ENCODE measurements around the gene NFE2L2. TPM values are rescaled to one million over a fixed set of nuclear protein-coding genes. Genes with fewer than 3 reads are reported as not detected.
A peak's percentile ranks its signal among the peaks of the same experiment; 100 is the strongest.
"Not testable (repeated sequence)": the region's sequence is repeated elsewhere in the genome, so short reads cannot be mapped to it uniquely, and the experiment has no call there.

Gene NFE2L2
- total RNA-seq, 3 donors from 2014 or later (not counting 1 experiment from before 2014, with no cell fraction given), result 76.0 to 99.8 (median 84.6) TPM

DNA sequence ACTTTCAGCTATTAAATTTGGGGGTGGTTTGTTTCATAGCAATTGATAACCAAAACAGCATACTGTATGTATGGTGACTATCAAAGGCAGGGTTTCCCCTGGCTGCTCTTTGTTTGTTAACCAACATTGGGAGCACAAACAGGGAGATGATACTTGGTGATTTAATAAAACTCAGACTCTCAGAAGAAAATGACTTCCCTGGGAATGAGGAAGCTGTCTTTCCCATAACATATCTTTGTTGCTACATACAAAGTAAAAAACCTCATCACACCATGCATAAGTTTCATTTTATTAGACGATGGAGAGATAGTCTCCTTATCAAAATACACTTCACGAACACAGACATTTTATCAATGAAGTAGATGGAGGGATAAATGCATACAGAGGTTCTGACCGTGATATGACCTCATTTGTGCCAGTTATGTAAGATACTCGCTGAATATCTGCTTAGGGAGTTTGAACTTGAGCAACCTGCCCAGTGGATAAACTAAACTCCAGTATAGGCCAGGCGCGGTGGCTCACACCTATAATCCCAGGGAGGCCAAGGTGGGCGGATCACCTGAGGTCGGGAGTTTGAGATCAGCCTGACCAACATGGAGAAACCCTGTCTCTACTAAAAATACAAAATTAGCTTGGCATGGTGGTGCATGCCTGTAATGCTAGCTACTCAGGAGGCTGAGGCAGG lies 3.8 kb upstream of the NFE2L2 start:
- no peak overlapping the region for H3K27ac ChIP-seq (ENCODE audit: low read length)
- Mint-ChIP-seq H3K36me3 (no peaks in the 10 kb centered on the region), H3K4me3 (no peak overlapping the region), H3K27me3 (ENCODE audit: low read depth in 2 of 2) (no peaks in the 10 kb centered on the region), H3K4me1 (peaks cover 11 to 22% of the 10 kb centered on the region in 2 donors), H3K9me3 (no peaks in the 10 kb centered on the region), H3K27ac (no peak overlapping the region)
- H3K36me3 ChIP-seq (ENCODE audit: control insufficient read depth, insufficient read depth, low read length), result no peaks in the 10 kb centered on the region
- intact Hi-C loops (cut with micrococcal nuclease), result loop anchor here (10.0 kb wide), 2 partner anchors 334 to 346 kb away; a partner anchor contains a TSS
- no peaks in the 10 kb centered on the region for H3K9me3 ChIP-seq (ENCODE audit: control insufficient read depth, insufficient read depth, low read length)
- H3K4me1 ChIP-seq (ENCODE audit: control insufficient read depth, insufficient read depth, low read length), result peaks cover 6% of the 10 kb centered on the region
- DNase-seq, result no peak
- WGBS (ENCODE audit: insufficient coverage), result 95% methylated on average over 7 of the region's 8 CpGs
- no peak overlapping the region for H3K4me3 ChIP-seq (ENCODE audit: low read length)
- no peaks in the 10 kb centered on the region for H3K27me3 ChIP-seq (ENCODE audit: control insufficient read depth, insufficient read depth, low read length)
- TF ChIP-seq, protein P1, sequence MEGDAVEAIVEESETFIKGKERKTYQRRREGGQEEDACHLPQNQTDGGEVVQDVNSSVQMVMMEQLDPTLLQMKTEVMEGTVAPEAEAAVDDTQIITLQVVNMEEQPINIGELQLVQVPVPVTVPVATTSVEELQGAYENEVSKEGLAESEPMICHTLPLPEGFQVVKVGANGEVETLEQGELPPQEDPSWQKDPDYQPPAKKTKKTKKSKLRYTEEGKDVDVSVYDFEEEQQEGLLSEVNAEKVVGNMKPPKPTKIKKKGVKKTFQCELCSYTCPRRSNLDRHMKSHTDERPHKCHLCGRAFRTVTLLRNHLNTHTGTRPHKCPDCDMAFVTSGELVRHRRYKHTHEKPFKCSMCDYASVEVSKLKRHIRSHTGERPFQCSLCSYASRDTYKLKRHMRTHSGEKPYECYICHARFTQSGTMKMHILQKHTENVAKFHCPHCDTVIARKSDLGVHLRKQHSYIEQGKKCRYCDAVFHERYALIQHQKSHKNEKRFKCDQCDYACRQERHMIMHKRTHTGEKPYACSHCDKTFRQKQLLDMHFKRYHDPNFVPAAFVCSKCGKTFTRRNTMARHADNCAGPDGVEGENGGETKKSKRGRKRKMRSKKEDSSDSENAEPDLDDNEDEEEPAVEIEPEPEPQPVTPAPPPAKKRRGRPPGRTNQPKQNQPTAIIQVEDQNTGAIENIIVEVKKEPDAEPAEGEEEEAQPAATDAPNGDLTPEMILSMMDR (IDR thresholded peaks at IDR 0.05), result no peak
- ATAC-seq, result no peak

DNA sequence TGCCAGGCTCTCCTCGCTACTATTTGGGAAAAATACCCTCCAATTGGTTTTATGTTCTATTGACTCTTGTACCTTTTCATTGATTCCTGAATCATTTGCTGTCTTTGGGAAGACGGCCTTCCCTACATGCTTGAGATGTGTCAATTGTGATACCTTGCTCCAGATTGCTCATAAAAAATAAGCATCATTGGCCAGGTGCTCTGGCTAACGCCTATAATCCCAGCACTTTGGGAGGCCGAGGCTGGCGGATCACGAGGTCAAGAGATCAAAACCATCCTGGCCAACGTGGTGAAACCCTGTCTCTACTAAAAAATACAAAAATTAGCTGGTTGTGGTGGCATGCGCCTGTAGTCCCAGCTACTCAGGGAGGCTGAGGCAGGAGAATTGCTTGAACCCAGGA lies 2.4 kb upstream of the NFE2L2 start:
- not testable (repeated sequence) for ATAC-seq; H3K36me3 Mint-ChIP-seq; H3K9me3 Mint-ChIP-seq; H3K27ac ChIP-seq (ENCODE audit: low read length); H3K36me3 ChIP-seq (ENCODE audit: control insufficient read depth, insufficient read depth, low read length); H3K9me3 ChIP-seq (ENCODE audit: control insufficient read depth, insufficient read depth, low read length); H3K4me3 ChIP-seq (ENCODE audit: low read length); H3K27me3 Mint-ChIP-seq (ENCODE audit: low read depth in 2 of 2); H3K4me1 ChIP-seq (ENCODE audit: control insufficient read depth, insufficient read depth, low read length); H3K27me3 ChIP-seq (ENCODE audit: control insufficient read depth, insufficient read depth, low read length); DNase-seq
- intact Hi-C loops (cut with micrococcal nuclease), result loop anchor here (10.0 kb wide), 2 partner anchors 332 to 348 kb away; a partner anchor contains a TSS
- peak overlapping the region in 1 of 2 donors; percentile 99 for H3K27ac Mint-ChIP-seq
- WGBS (ENCODE audit: insufficient coverage), result 93% methylated on average over 8 of the region's 8 CpGs
- peak overlapping the region; percentile 56 for H3K4me3 Mint-ChIP-seq
- H3K4me1 Mint-ChIP-seq, result peaks cover 24 to 31% of the 10 kb centered on the region in 2 donors

- Mint-ChIP-seq H3K4me1 (peaks cover 33 to 39% of the 10 kb centered on the region in 2 donors), H3K36me3 (no peaks in the 10 kb centered on the region), H3K9me3 (no peaks in the 10 kb centered on the region), H3K4me3 (peak overlapping the region; percentile 93), H3K27ac (peak overlapping the region; percentile 97 to 99), H3K27me3 (ENCODE audit: low read depth in 2 of 2) (no peaks in the 10 kb centered on the region)
- Histone ChIP-seq H3K4me3 (ENCODE audit: low read length) (peak overlapping the region; percentile 86), H3K27me3 (ENCODE audit: control insufficient read depth, insufficient read depth, low read length) (no peaks in the 10 kb centered on the region), H3K9me3 (ENCODE audit: control insufficient read depth, insufficient read depth, low read length) (no peaks in the 10 kb centered on the region), H3K36me3 (ENCODE audit: control insufficient read depth, insufficient read depth, low read length) (no peaks in the 10 kb centered on the region), H3K27ac (ENCODE audit: low read length) (peak overlapping the region; percentile 99), H3K4me1 (ENCODE audit: control insufficient read depth, insufficient read depth, low read length) (peaks cover 9% of the 10 kb centered on the region)
- TF ChIP-seq, protein P1 (IDR thresholded peaks at IDR 0.05), result no peak
- WGBS (ENCODE audit: insufficient coverage), result 86% methylated on average over 2 of the region's 4 CpGs
- intact Hi-C loops (cut with micrococcal nuclease), result loop anchor here (10.0 kb wide), 2 partner anchors 331 to 349 kb away; a partner anchor contains a TSS
- no peak for ATAC-seq
- peak in 1 of 2 donors; percentile 53 for DNase-seq
Observed at GRCh38 chr2:177265824-177266817, 1.6 kb upstream of the NFE2L2 start.
